Measurements from ENCODE around the gene PCNT. TPM values are rescaled to one million over a fixed set of nuclear protein-coding genes. Genes with fewer than 3 reads are reported as not detected.
A peak's percentile ranks its signal among the peaks of the same experiment; 100 is the strongest.
"Not testable (repeated sequence)": the region's sequence is repeated elsewhere in the genome, so short reads cannot be mapped to it uniquely, and the experiment has no call there.

The PCNT gene
- total RNA-seq, 3 donors from 2014 or later (not counting 1 experiment from before 2014, with no cell fraction given), result 83.6 to 94.9 (median 84.0) TPM

DNA sequence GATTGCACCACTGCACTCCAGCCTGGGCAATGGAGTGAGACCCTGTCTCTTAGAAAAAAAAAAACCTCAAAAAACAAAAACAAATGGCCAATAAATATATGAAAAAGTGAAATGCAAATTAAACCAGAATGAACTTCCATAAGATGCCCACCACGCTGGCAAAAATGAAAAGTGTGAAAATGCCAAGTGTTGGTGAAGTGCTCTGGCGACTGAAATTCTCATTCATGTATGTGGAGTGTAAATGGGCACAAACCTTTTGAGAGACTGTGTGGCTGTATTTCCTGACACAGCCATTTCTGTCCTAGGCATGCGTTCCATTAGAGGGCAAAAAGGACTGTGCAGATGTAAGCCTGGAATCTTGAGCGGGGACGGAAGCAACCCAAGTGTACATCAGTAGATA, 19.5 kb upstream of the PCNT start:
- Histone ChIP-seq H3K4me1 (ENCODE audit: control insufficient read depth, insufficient read depth, low read length) (no peaks in the 10 kb centered on the region), H3K9me3 (ENCODE audit: control insufficient read depth, insufficient read depth, low read length) (no peaks in the 10 kb centered on the region), H3K4me3 (ENCODE audit: low read length) (no peak overlapping the region), H3K27me3 (ENCODE audit: control insufficient read depth, insufficient read depth, low read length) (no peaks in the 10 kb centered on the region), H3K36me3 (ENCODE audit: control insufficient read depth, insufficient read depth, low read length) (no peaks in the 10 kb centered on the region), H3K27ac (ENCODE audit: low read length) (no peak overlapping the region)
- no peak for TF ChIP-seq CTCF (IDR thresholded peaks at IDR 0.05)
- DNase-seq, result no peak
- no peaks in the 10 kb centered on the region for H3K9me3 Mint-ChIP-seq
- intact Hi-C loops (cut with micrococcal nuclease), result no loop called here
- no peaks in the 10 kb centered on the region for H3K4me1 Mint-ChIP-seq
- peaks cover 7% of the 10 kb centered on the region for H3K36me3 Mint-ChIP-seq
- no peak for ATAC-seq
- H3K4me3 Mint-ChIP-seq, result no peak overlapping the region
- no peaks in the 10 kb centered on the region for H3K27me3 Mint-ChIP-seq (ENCODE audit: low read depth in 2 of 2)
- H3K27ac Mint-ChIP-seq, result peak overlapping the region; percentile 40 to 70
- 99% methylated on average over 5 of the region's 5 CpGs for WGBS (ENCODE audit: insufficient coverage)

- intact Hi-C loops (cut with micrococcal nuclease), result no loop called here
- Histone ChIP-seq H3K4me1 (ENCODE audit: control insufficient read depth, insufficient read depth, low read length) (no peaks in the 10 kb centered on the region), H3K27me3 (ENCODE audit: control insufficient read depth, insufficient read depth, low read length) (no peaks in the 10 kb centered on the region), H3K4me3 (ENCODE audit: low read length) (no peak overlapping the region), H3K9me3 (ENCODE audit: control insufficient read depth, insufficient read depth, low read length) (no peaks in the 10 kb centered on the region), H3K36me3 (ENCODE audit: control insufficient read depth, insufficient read depth, low read length) (no peaks in the 10 kb centered on the region), H3K27ac (ENCODE audit: low read length) (no peak overlapping the region)
- Mint-ChIP-seq H3K27me3 (ENCODE audit: low read depth in 2 of 2) (no peaks in the 10 kb centered on the region), H3K4me3 (no peak overlapping the region), H3K9me3 (no peaks in the 10 kb centered on the region), H3K4me1 (no peaks in the 10 kb centered on the region), H3K36me3 (peaks cover 7% of the 10 kb centered on the region), H3K27ac (peak overlapping the region; percentile 40 to 70)
- DNase-seq, result peak in 1 of 2 donors; percentile 27
- TF ChIP-seq CTCF (IDR thresholded peaks at IDR 0.05), result no peak
- 95% methylated on average over 11 of the region's 11 CpGs for WGBS (ENCODE audit: insufficient coverage)
- ATAC-seq, result peak; percentile 65 to 94 (median 90)
Measured at GRCh38 chr21:46304955-46305354, 19.0 kb upstream of the PCNT start.

- H3K9me3 Mint-ChIP-seq, result no peaks in the 10 kb centered on the region
- no peaks in the 10 kb centered on the region for H3K27me3 ChIP-seq (ENCODE audit: control insufficient read depth, insufficient read depth, low read length)
- H3K36me3 Mint-ChIP-seq, result peaks cover 7% of the 10 kb centered on the region
- TF ChIP-seq CTCF (IDR thresholded peaks at IDR 0.05), result no peak
- WGBS (ENCODE audit: insufficient coverage), result 54% methylated on average over 2 of the region's 2 CpGs
- H3K4me1 Mint-ChIP-seq, result no peaks in the 10 kb centered on the region
- DNase-seq, result no peak
- no peak overlapping the region for H3K4me3 Mint-ChIP-seq
- no peaks in the 10 kb centered on the region for H3K9me3 ChIP-seq (ENCODE audit: control insufficient read depth, insufficient read depth, low read length)
- ATAC-seq, result peak in 1 of 3 donors; percentile 87
- no peak overlapping the region for H3K4me3 ChIP-seq (ENCODE audit: low read length)
- no peaks in the 10 kb centered on the region for H3K27me3 Mint-ChIP-seq (ENCODE audit: low read depth in 2 of 2)
- H3K4me1 ChIP-seq (ENCODE audit: control insufficient read depth, insufficient read depth, low read length), result no peaks in the 10 kb centered on the region
- intact Hi-C loops (cut with micrococcal nuclease), result no loop called here
- no peaks in the 10 kb centered on the region for H3K36me3 ChIP-seq (ENCODE audit: control insufficient read depth, insufficient read depth, low read length)
- H3K27ac ChIP-seq (ENCODE audit: low read length), result no peak overlapping the region
- H3K27ac Mint-ChIP-seq, result no peak overlapping the region
Measured at GRCh38 chr21:46307625-46308024, 16.3 kb upstream of the PCNT start.

DNA sequence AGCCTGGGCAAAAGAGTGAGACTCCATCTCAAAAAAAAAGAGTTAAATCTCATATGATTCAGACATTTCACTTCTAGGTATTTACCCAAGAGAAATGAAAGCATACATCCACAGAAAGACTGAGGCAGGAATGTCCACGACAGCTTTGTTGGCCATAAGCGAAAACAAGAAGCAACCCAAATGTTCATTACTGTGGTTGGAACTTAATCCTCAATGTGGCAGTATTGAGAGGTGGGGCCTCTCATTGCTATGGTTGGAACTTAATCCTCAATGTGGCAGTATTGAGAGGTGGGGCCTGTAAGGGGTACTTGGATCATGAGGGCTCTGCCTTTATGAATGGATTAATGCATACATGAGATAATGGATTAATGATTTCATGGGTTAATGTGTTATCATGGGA, 15.5 kb upstream of the PCNT start:
- H3K27ac Mint-ChIP-seq, result no peak overlapping the region
- no peak overlapping the region for H3K4me3 ChIP-seq (ENCODE audit: low read length)
- H3K36me3 ChIP-seq (ENCODE audit: control insufficient read depth, insufficient read depth, low read length), result no peaks in the 10 kb centered on the region
- H3K9me3 ChIP-seq (ENCODE audit: control insufficient read depth, insufficient read depth, low read length), result no peaks in the 10 kb centered on the region
- intact Hi-C loops (cut with micrococcal nuclease), result no loop called here
- ATAC-seq, result no peak
- H3K27me3 Mint-ChIP-seq (ENCODE audit: low read depth in 2 of 2), result no peaks in the 10 kb centered on the region
- no peak for TF ChIP-seq CTCF (IDR thresholded peaks at IDR 0.05)
- 100% methylated on average over 2 of the region's 2 CpGs for WGBS (ENCODE audit: insufficient coverage)
- H3K4me3 Mint-ChIP-seq, result no peak overlapping the region
- no peaks in the 10 kb centered on the region for H3K4me1 ChIP-seq (ENCODE audit: control insufficient read depth, insufficient read depth, low read length)
- no peaks in the 10 kb centered on the region for H3K4me1 Mint-ChIP-seq
- H3K36me3 Mint-ChIP-seq, result peaks cover 7% of the 10 kb centered on the region
- DNase-seq, result no peak
- H3K27me3 ChIP-seq (ENCODE audit: control insufficient read depth, insufficient read depth, low read length), result no peaks in the 10 kb centered on the region
- H3K27ac ChIP-seq (ENCODE audit: low read length), result no peak overlapping the region
- no peaks in the 10 kb centered on the region for H3K9me3 Mint-ChIP-seq

- H3K36me3 Mint-ChIP-seq; H3K4me3 ChIP-seq (ENCODE audit: low read length); H3K36me3 ChIP-seq (ENCODE audit: control insufficient read depth, insufficient read depth, low read length); H3K4me1 Mint-ChIP-seq; H3K9me3 ChIP-seq (ENCODE audit: control insufficient read depth, insufficient read depth, low read length); H3K27ac ChIP-seq (ENCODE audit: low read length); H3K4me3 Mint-ChIP-seq; H3K27ac Mint-ChIP-seq; intact Hi-C loops (cut with micrococcal nuclease); H3K27me3 ChIP-seq (ENCODE audit: control insufficient read depth, insufficient read depth, low read length); H3K4me1 ChIP-seq (ENCODE audit: control insufficient read depth, insufficient read depth, low read length); ATAC-seq; DNase-seq; H3K9me3 Mint-ChIP-seq; H3K27me3 Mint-ChIP-seq (ENCODE audit: low read depth in 2 of 2): not testable (repeated sequence)
- WGBS (ENCODE audit: insufficient coverage), result 97% methylated on average over 7 of the region's 8 CpGs
Measured at GRCh38 chr21:46310260-46310659, 13.7 kb upstream of the PCNT start.

Measured in natural killer cell (primary cell).